Measurements from ENCODE around the gene SLC35G4.
A peak's percentile ranks its signal among the peaks of the same experiment; 100 is the strongest.

The SLC35G4 gene

GRCh38 chr18:11653521-11653920 lies 44.1 kb downstream of the SLC35G4 start:
- no peaks in the 10 kb centered on the region for H3F3A ChIP-seq (ENCODE audit: insufficient read depth)
- no peaks in the 10 kb centered on the region for H3K9me2 ChIP-seq (replicated peaks; ENCODE audit: insufficient read depth, low read length)
- no peak overlapping the region for H3K27ac ChIP-seq (ENCODE audit: low read depth, low read length)
- no peak for TF ChIP-seq CTCF (IDR thresholded peaks at IDR 0.05; ENCODE audit: insufficient read depth, low read length, poor library complexity, severe bottlenecking)
- H4K20me1 ChIP-seq (ENCODE audit: low read depth, low read length): no peaks in the 10 kb centered on the region
- H3K9ac ChIP-seq (ENCODE audit: low read length): no peak overlapping the region
- H3K9me3 ChIP-seq (ENCODE audit: insufficient read depth, low read length): no peaks in the 10 kb centered on the region
- no peak overlapping the region for H2AFZ ChIP-seq (ENCODE audit: low read depth, low read length, severe bottlenecking)
- H3K36me3 ChIP-seq (ENCODE audit: low read length): no peaks in the 10 kb centered on the region
- H3K79me2 ChIP-seq (ENCODE audit: insufficient read depth, low read length): no peaks in the 10 kb centered on the region
- no peaks in the 10 kb centered on the region for H3K27me3 ChIP-seq (ENCODE audit: low read length)
- no peak overlapping the region for H3K4me2 ChIP-seq (ENCODE audit: low read depth, low read length, poor library complexity, severe bottlenecking)
- no peak overlapping the region for H3K4me3 ChIP-seq (ENCODE audit: insufficient read depth, low read length, poor library complexity, severe bottlenecking)

- no peaks in the 10 kb centered on the region for H4K20me1 ChIP-seq (ENCODE audit: low read depth, low read length)
- H3K9me2 ChIP-seq (replicated peaks; ENCODE audit: insufficient read depth, low read length): no peaks in the 10 kb centered on the region
- TF ChIP-seq CTCF (IDR thresholded peaks at IDR 0.05; ENCODE audit: insufficient read depth, low read length, poor library complexity, severe bottlenecking) (peak; percentile 76), EZH2phosphoT487 (conservative IDR thresholded peaks at IDR 0.05; ENCODE audit: low read length) (no peak)
- H3K9me3 ChIP-seq (ENCODE audit: insufficient read depth, low read length): no peaks in the 10 kb centered on the region
- no peaks in the 10 kb centered on the region for H3F3A ChIP-seq (ENCODE audit: insufficient read depth)
- no peaks in the 10 kb centered on the region for H3K79me2 ChIP-seq (ENCODE audit: insufficient read depth, low read length)
- H3K36me3 ChIP-seq (ENCODE audit: low read length): no peaks in the 10 kb centered on the region
- no peak overlapping the region for H3K27ac ChIP-seq (ENCODE audit: low read depth, low read length)
- no peak overlapping the region for H2AFZ ChIP-seq (ENCODE audit: low read depth, low read length, severe bottlenecking)
- H3K27me3 ChIP-seq (ENCODE audit: low read length): no peaks in the 10 kb centered on the region
- H3K9ac ChIP-seq (ENCODE audit: low read length): no peak overlapping the region
- no peak overlapping the region for H3K4me2 ChIP-seq (ENCODE audit: low read depth, low read length, poor library complexity, severe bottlenecking)
- H3K4me3 ChIP-seq (ENCODE audit: insufficient read depth, low read length, poor library complexity, severe bottlenecking): no peak overlapping the region
These were observed 45.6 kb downstream of the SLC35G4 start for GRCh38 chr18:11654736-11655605.

- Histone ChIP-seq H3K36me3 (ENCODE audit: low read length) (no peaks in the 10 kb centered on the region), H3K9ac (ENCODE audit: low read length) (no peak overlapping the region), H3F3A (ENCODE audit: insufficient read depth) (no peaks in the 10 kb centered on the region), H4K20me1 (ENCODE audit: low read depth, low read length) (no peaks in the 10 kb centered on the region), H3K4me3 (ENCODE audit: insufficient read depth, low read length, poor library complexity, severe bottlenecking) (no peak overlapping the region), H3K4me2 (ENCODE audit: low read depth, low read length, poor library complexity, severe bottlenecking) (no peak overlapping the region), H3K27me3 (ENCODE audit: low read length) (no peaks in the 10 kb centered on the region), H3K27ac (ENCODE audit: low read depth, low read length) (no peak overlapping the region), H3K9me2 (replicated peaks; ENCODE audit: insufficient read depth, low read length) (no peaks in the 10 kb centered on the region), H2AFZ (ENCODE audit: low read depth, low read length, severe bottlenecking) (no peak overlapping the region), H3K9me3 (ENCODE audit: insufficient read depth, low read length) (no peaks in the 10 kb centered on the region), H3K79me2 (ENCODE audit: insufficient read depth, low read length) (no peaks in the 10 kb centered on the region)
- no peak for TF ChIP-seq CTCF (IDR thresholded peaks at IDR 0.05; ENCODE audit: insufficient read depth, low read length, poor library complexity, severe bottlenecking)
- no peak for TF ChIP-seq EZH2phosphoT487 (conservative IDR thresholded peaks at IDR 0.05; ENCODE audit: low read length)
These were observed 46.2 kb downstream of the SLC35G4 start for GRCh38 chr18:11655606-11655932.
